ENCODE data around the gene MTCH1.

- TF ChIP-seq FOS (IDR thresholded peaks at IDR 0.05; ENCODE audit: extremely low read depth, insufficient read length) (no peak), EP400 (IDR thresholded peaks at IDR 0.05) (no peak), HNRNPUL1 (IDR thresholded peaks at IDR 0.05; ENCODE audit: low read length) (no peak), ZNF431 (CRISPR knock-in tag; IDR thresholded peaks at IDR 0.05) (no peak), RFX5 (IDR thresholded peaks at IDR 0.05; ENCODE audit: low read depth, low read length) (no peak)
These were observed 39.5 kb downstream of the MTCH1 start for GRCh38 chr6:36946526-36946925.
